Prostate gland (tissue), 2 donors: ENCODE data around the gene DAP. TPM values are rescaled to one million over a fixed set of nuclear protein-coding genes. Genes with fewer than 3 reads are reported as not detected.

Source experiments
- DNase-seq: peaks from one replicate; pipeline ENCODE4 v3.0.0-alpha.2; 2019; ENCODE audit warnings: low spot score
- H3K27ac ChIP-seq, 2 donors: fragments of 200-600 bp; sonication (generic); 2 replicates each; pipeline ENCODE4 v1.5.1; 2017 to 2019
- H3K27me3 ChIP-seq: fragments of 200-600 bp; sonication (generic); replicated peaks from 2 replicates; pipeline ENCODE4 v1.5.1; 2019; ENCODE audit not compliant: insufficient read depth
- H3K36me3 ChIP-seq, 2 donors: fragments of 200-600 bp; sonication (generic); 1 replicate in 1 of 2; 2 replicates in 1 of 2; pipeline versions ENCODE4 v1.5.1 to v1.8.1; 2017 to 2019
- H3K4me1 ChIP-seq: fragments of 200-600 bp; sonication (generic); replicated peaks from 2 replicates; pipeline ENCODE4 v1.5.1; 2019
- H3K4me3 ChIP-seq, 2 donors: fragments of 200-600 bp; sonication (generic); 2 replicates each; pipeline ENCODE4 v1.5.1; 2017 to 2019
- H3K9me3 ChIP-seq: fragments of 200-600 bp; sonication (generic); 2 replicates; pipeline ENCODE4 v1.5.1; 2017
- CTCF ChIP-seq, 4 experiments: fragments of 200-600 bp in 2 of 4; fragments of 450-650 bp in 2 of 4; sonication (generic) in 2 of 4; IDR thresholded peaks; 1 replicate in 3 of 4; 2 replicates in 1 of 4; pipeline ENCODE4 v1.5.1; 2016 to 2019; ENCODE audit warnings: antibody characterized with exemption in 4 of 4, mild to moderate bottlenecking in 2 of 4, moderate library complexity in 2 of 4
- POLR2A ChIP-seq: fragments of 450-650 bp; IDR thresholded peaks from one replicate; pipeline ENCODE4 v1.6.1; 2016; ENCODE audit warnings: antibody characterized with exemption, mild to moderate bottlenecking
- POLR2AphosphoS5 ChIP-seq: sonication (generic); formaldehyde crosslinking; IDR thresholded peaks from one replicate; pipeline ENCODE4 v1.6.1; 2017; ENCODE audit warnings: antibody characterized with exemption
- WGBS: methylation state at CpG from one replicate; pipeline ENCODE4 v1.1.5; 2018; 5-methylcytosine and 5-hydroxymethylcytosine counted together
- intact Hi-C: fragments of 100-400 bp; cut with DNase I; formaldehyde crosslinking; loops from one replicate; pipeline ENCODE4 v1.14.2; 2022
- total RNA-seq, 2 donors: library from RNA; depleted of rRNA; stranded (reverse); fragments of >200 nt; gene quantifications; one replicate each; pipeline ENCODE4 v1.1.0, GENCODE V29; 2016

Gene DAP
- total RNA-seq, 2 donors from 2014 or later = 86.2 to 111 TPM

- WGBS = 93% methylated on average over 5 of the region's 5 CpGs
- H3K27ac ChIP-seq = no peak overlapping the region
- H3K36me3 ChIP-seq = no peaks in the 10 kb centered on the region
- TF ChIP-seq POLR2AphosphoS5 (no peak), POLR2A (no peak), CTCF (IDR thresholded peaks at IDR 0.05) (no peak)
- intact Hi-C loops = no loop called here
- no peaks in the 10 kb centered on the region for H3K27me3 ChIP-seq
- H3K4me3 ChIP-seq = no peak overlapping the region
- H3K4me1 ChIP-seq = no peaks in the 10 kb centered on the region
- no peaks in the 10 kb centered on the region for H3K9me3 ChIP-seq
- DNase-seq = no peak
Observed at GRCh38 chr5:10647640-10648039, 113.4 kb downstream of the DAP start.

GRCh38 chr5:10645671-10646070, 115.4 kb downstream of the DAP start:
- DNase-seq = no peak
- no peak for TF ChIP-seq POLR2AphosphoS5
- 68% methylated on average over 6 of the region's 6 CpGs for WGBS
- no peaks in the 10 kb centered on the region for H3K36me3 ChIP-seq
- H3K9me3 ChIP-seq = no peaks in the 10 kb centered on the region
- intact Hi-C loops = no loop called here
- no peaks in the 10 kb centered on the region for H3K27me3 ChIP-seq
- no peak overlapping the region for H3K4me3 ChIP-seq
- H3K4me1 ChIP-seq = no peaks in the 10 kb centered on the region
- no peak overlapping the region for H3K27ac ChIP-seq

GRCh38 chr5:10645146-10645545, 115.9 kb downstream of the DAP start:
- Histone ChIP-seq H3K27me3 (no peaks in the 10 kb centered on the region), H3K36me3 (no peaks in the 10 kb centered on the region), H3K9me3 (no peaks in the 10 kb centered on the region), H3K4me3 (no peak overlapping the region), H3K4me1 (no peaks in the 10 kb centered on the region), H3K27ac (no peak overlapping the region)
- WGBS = 98% methylated on average over 3 of the region's 3 CpGs
- no peak for DNase-seq
- no peak for TF ChIP-seq POLR2AphosphoS5
- no peak for TF ChIP-seq CTCF (IDR thresholded peaks at IDR 0.05)
- no peak for TF ChIP-seq POLR2A
- intact Hi-C loops = no loop called here

DNA sequence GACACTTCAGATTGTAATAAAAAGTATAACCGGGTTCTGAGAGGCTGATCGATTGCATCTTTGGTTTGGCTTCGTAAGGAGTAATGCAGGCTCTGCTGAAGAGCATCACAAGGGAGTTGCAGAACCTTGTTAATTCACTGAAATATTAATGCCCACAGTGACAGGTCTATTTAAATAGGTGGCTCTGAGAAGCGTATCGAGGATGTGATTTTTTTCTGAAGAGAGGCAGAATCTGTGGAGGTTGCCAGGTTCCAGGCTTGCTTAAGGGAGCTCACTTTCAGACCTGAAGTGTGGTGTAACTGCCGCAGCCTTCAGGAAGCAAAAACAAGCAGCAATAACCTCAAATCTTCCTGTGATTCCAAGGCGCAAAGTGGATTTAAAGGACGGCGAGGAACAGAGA, 116.8 kb downstream of the DAP start:
- H3K9me3 ChIP-seq = no peaks in the 10 kb centered on the region
- H3K4me3 ChIP-seq = no peak overlapping the region
- 68% methylated on average over 9 of the region's 9 CpGs for WGBS
- no peak overlapping the region for H3K27ac ChIP-seq
- intact Hi-C loops = no loop called here
- H3K36me3 ChIP-seq = no peaks in the 10 kb centered on the region
- no peaks in the 10 kb centered on the region for H3K27me3 ChIP-seq
- TF ChIP-seq CTCF (IDR thresholded peaks at IDR 0.05) (no peak), POLR2A (no peak), POLR2AphosphoS5 (no peak)
- DNase-seq = no peak
- no peaks in the 10 kb centered on the region for H3K4me1 ChIP-seq

DNA sequence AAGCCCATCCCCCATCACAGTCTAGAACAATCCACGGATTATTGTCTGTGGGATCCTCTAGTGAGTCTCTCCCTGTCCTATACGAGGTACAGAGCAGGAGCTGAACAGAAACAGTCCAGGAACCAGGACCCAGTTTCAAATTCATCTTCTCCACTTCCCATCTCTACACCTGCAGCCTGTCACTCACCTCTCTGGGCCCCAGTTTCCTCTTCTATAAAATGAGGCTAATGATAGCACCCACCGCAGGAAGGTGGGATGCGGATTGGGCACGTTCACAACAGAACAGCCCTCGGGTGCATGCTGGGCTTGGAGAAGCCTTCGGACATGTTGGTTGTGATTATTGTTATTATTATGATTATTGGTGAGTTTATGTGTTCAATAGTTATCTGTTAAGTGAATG, 118.7 kb downstream of the DAP start:
- Histone ChIP-seq H3K9me3 (no peaks in the 10 kb centered on the region), H3K36me3 (no peaks in the 10 kb centered on the region), H3K4me3 (no peak overlapping the region), H3K27ac (no peak overlapping the region), H3K27me3 (no peaks in the 10 kb centered on the region), H3K4me1 (no peaks in the 10 kb centered on the region)
- DNase-seq = no peak
- 70% methylated on average over 7 of the region's 7 CpGs for WGBS
- intact Hi-C loops = no loop called here
- TF ChIP-seq POLR2AphosphoS5 (no peak), CTCF (IDR thresholded peaks at IDR 0.05) (no peak), POLR2A (no peak)
